ENCODE results near the gene KIAA1958. TPM values are rescaled to one million over a fixed set of nuclear protein-coding genes. Genes with fewer than 3 reads are reported as not detected.

The KIAA1958 gene
- total RNA-seq, 2 donors from 2014 or later, result 9.0 to 10.6 TPM

GRCh38 chr9:112572416-112572815, 85.8 kb downstream of the KIAA1958 start:
- Histone ChIP-seq H3K36me3 (no peaks in the 10 kb centered on the region), H3K4me1 (no peaks in the 10 kb centered on the region), H3K27me3 (no peaks in the 10 kb centered on the region), H3K27ac (no peak overlapping the region), H3K4me3 (no peak overlapping the region), H3K9me3 (no peaks in the 10 kb centered on the region), H3K9ac (ENCODE audit: low read depth in 2 of 2, low read length in 2 of 2) (no peak overlapping the region)
- no peak for TF ChIP-seq CTCF (IDR thresholded peaks at IDR 0.05)
- intact Hi-C loops (cut with DNase I), result no loop called here
- DNase-seq, result no peak

DNA sequence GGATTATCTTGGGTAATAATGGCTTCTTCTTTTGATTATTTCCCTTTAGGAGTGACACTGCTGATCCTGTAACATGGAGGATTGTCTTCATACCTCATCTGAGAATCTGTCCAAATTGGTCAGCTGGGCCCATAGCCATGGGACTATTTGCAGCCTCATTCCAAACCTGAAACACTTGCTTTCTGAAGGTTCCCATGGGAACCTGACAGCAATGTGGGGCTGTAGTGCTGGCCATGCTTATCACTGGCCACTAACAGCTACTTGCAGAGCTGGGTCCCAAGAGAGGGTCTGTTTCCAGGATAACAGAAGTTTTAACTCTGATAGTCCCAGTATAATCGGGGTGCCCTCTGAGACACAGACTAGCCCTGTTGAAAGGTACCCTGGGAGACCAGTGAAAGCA, 87.4 kb downstream of the KIAA1958 start:
- no peak overlapping the region for H3K27ac ChIP-seq
- intact Hi-C loops (cut with DNase I), result no loop called here
- H3K4me3 ChIP-seq, result no peak overlapping the region
- no peak for TF ChIP-seq CTCF (IDR thresholded peaks at IDR 0.05)
- H3K27me3 ChIP-seq, result no peaks in the 10 kb centered on the region
- no peaks in the 10 kb centered on the region for H3K36me3 ChIP-seq
- no peak overlapping the region for H3K9ac ChIP-seq (ENCODE audit: low read depth in 2 of 2, low read length in 2 of 2)
- DNase-seq, result no peak
- H3K4me1 ChIP-seq, result no peaks in the 10 kb centered on the region
- no peaks in the 10 kb centered on the region for H3K9me3 ChIP-seq

GRCh38 chr9:112575107-112575506, 88.5 kb downstream of the KIAA1958 start:
- Histone ChIP-seq H3K36me3 (no peaks in the 10 kb centered on the region), H3K9ac (ENCODE audit: low read depth in 2 of 2, low read length in 2 of 2) (no peak overlapping the region)
- intact Hi-C loops (cut with DNase I), result no loop called here

DNA sequence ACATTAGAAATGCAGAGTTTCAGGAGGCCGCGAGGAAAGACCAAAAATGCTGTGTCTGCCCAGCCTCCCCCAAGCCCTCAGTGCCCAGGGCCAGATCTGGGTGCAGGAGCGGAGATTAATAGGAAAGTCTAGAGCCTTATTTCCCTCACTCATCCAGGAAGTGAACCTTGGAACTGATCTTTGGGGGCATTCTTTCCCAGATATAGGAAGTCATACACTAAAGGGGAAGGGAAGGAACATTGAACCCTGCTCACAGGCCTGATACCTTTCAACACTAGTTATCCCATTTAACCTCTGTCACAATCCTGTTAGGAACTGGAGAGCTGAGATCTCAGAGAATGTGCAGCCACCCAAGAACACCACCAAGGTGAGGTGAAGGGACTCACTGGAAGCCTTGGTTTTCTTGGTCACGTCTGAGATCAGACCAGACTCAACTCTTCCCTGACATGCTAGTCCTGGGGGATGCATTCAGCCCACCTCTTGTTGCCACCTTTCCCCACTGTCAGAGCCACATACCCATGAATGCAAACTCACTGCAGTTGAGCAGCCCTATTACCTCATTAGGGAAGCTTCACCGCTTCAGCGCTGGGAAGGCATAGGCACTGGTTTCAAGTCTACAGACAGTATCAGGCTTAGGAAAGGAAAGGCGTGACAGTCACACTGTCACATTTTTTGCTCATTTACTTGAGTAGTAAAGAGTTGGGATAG, 95.0 kb downstream of the KIAA1958 start:
- Histone ChIP-seq H3K9me3 (no peaks in the 10 kb centered on the region), H3K4me1 (no peaks in the 10 kb centered on the region), H3K9ac (ENCODE audit: low read depth in 2 of 2, low read length in 2 of 2) (no peak overlapping the region), H3K27ac (no peak overlapping the region), H3K27me3 (no peaks in the 10 kb centered on the region), H3K4me3 (no peak overlapping the region), H3K36me3 (no peaks in the 10 kb centered on the region)
- no peak for DNase-seq
- no peak for TF ChIP-seq CTCF (IDR thresholded peaks at IDR 0.05)
- intact Hi-C loops (cut with DNase I), result no loop called here

More at GRCh38 chr9:112575107-112575506, 88.5 kb downstream of the KIAA1958 start:
- H3K27me3 ChIP-seq, result no peaks in the 10 kb centered on the region
- no peak overlapping the region for H3K4me3 ChIP-seq
- H3K27ac ChIP-seq, result no peak overlapping the region
- no peak for DNase-seq
- no peaks in the 10 kb centered on the region for H3K9me3 ChIP-seq
- TF ChIP-seq CTCF (IDR thresholded peaks at IDR 0.05), result no peak
- no peaks in the 10 kb centered on the region for H3K4me1 ChIP-seq

- H3K27ac ChIP-seq, result no peak overlapping the region
- no peaks in the 10 kb centered on the region for H3K9me3 ChIP-seq
- H3K9ac ChIP-seq (ENCODE audit: low read depth in 2 of 2, low read length in 2 of 2), result no peak overlapping the region
- intact Hi-C loops (cut with DNase I), result no loop called here
- H3K4me1 ChIP-seq, result no peaks in the 10 kb centered on the region
- DNase-seq, result no peak
- no peak for TF ChIP-seq CTCF (IDR thresholded peaks at IDR 0.05)
- H3K4me3 ChIP-seq, result no peak overlapping the region
- no peaks in the 10 kb centered on the region for H3K36me3 ChIP-seq
- H3K27me3 ChIP-seq, result no peaks in the 10 kb centered on the region
Measured at GRCh38 chr9:112582371-112583262, 96.0 kb downstream of the KIAA1958 start.
